Measurements from ENCODE around the gene STIM2.

- TF ChIP-seq L3MBTL2 (conservative IDR thresholded peaks at IDR 0.05) (no peak), FOXM1 (IDR thresholded peaks at IDR 0.05; ENCODE audit: borderline replicate concordance) (no peak), ZNF384 (IDR thresholded peaks at IDR 0.05) (no peak), ELF4 (IDR thresholded peaks at IDR 0.05) (no peak), SP1 (IDR thresholded peaks at IDR 0.05) (no peak), BHLHE40 (IDR thresholded peaks at IDR 0.05; ENCODE audit: borderline replicate concordance) (no peak), TARDBP (IDR thresholded peaks at IDR 0.05) (no peak)
- TF ChIP-seq, protein P1, sequence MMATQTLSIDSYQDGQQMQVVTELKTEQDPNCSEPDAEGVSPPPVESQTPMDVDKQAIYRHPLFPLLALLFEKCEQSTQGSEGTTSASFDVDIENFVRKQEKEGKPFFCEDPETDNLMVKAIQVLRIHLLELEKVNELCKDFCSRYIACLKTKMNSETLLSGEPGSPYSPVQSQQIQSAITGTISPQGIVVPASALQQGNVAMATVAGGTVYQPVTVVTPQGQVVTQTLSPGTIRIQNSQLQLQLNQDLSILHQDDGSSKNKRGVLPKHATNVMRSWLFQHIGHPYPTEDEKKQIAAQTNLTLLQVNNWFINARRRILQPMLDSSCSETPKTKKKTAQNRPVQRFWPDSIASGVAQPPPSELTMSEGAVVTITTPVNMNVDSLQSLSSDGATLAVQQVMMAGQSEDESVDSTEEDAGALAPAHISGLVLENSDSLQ (IDR thresholded peaks at IDR 0.05): no peak
Observed at GRCh38 chr4:27006646-27007045, 146.0 kb downstream of the STIM2 start.
